ENCODE measurements around the gene VIL1. TPM values are rescaled to one million over a fixed set of nuclear protein-coding genes. Genes with fewer than 3 reads are reported as not detected.

VIL1 gene
- total RNA-seq, 1 experiment from 2014 or later, result 3.0 TPM

- H3K27ac Mint-ChIP-seq, result no peak overlapping the region
- peaks cover 3% of the 10 kb centered on the region; the same call in 1 of the 2 replicates for H3K27me3 Mint-ChIP-seq (ENCODE audit: low read depth)
- no peak overlapping the region for H3K4me3 Mint-ChIP-seq
- H3K9me3 Mint-ChIP-seq, result no peaks in the 10 kb centered on the region
- CTCF ChIA-PET, result interaction anchor here (1.2 kb wide), 1 partner anchor 91 kb away, joined by 3 read pairs; no protein-coding TSS in a partner anchor
- ATAC-seq (no peak), DNase-seq (ENCODE audit: low spot score) (no peak)
- H3K36me3 Mint-ChIP-seq, result no peaks in the 10 kb centered on the region
- TF ChIP-seq FOXJ3 (CRISPR knock-in tag; IDR thresholded peaks at IDR 0.05; ENCODE audit: borderline replicate concordance) (no peak), IRF2 (CRISPR knock-in tag; IDR thresholded peaks at IDR 0.05; ENCODE audit: borderline replicate concordance, low read depth) (no peak), ELF4 (CRISPR knock-in tag; IDR thresholded peaks at IDR 0.05; ENCODE audit: low read depth) (no peak), RELA (CRISPR knock-in tag; IDR thresholded peaks at IDR 0.05; ENCODE audit: borderline replicate concordance) (no peak), ATF3 (CRISPR knock-in tag; conservative IDR thresholded peaks at IDR 0.05) (no peak), NFATC4 (CRISPR knock-in tag; IDR thresholded peaks at IDR 0.05) (no peak), HMGXB4 (CRISPR knock-in tag; IDR thresholded peaks at IDR 0.05) (no peak), CTCF (IDR thresholded peaks at IDR 0.05) (no peak), GABPB1 (CRISPR knock-in tag; IDR thresholded peaks at IDR 0.05) (no peak), CDX4 (CRISPR knock-in tag; IDR thresholded peaks at IDR 0.05; ENCODE audit: borderline replicate concordance) (no peak), ZNF317 (CRISPR knock-in tag; IDR thresholded peaks at IDR 0.05; ENCODE audit: borderline replicate concordance, low read depth) (no peak), RORB (CRISPR knock-in tag; IDR thresholded peaks at IDR 0.05) (no peak), ZNF138 (CRISPR knock-in tag; conservative IDR thresholded peaks at IDR 0.05) (no peak), USF2 (CRISPR knock-in tag; IDR thresholded peaks at IDR 0.05) (no peak), EMX1 (CRISPR knock-in tag; IDR thresholded peaks at IDR 0.05) (no peak)
- POLR2A ChIA-PET, result no interaction called here
- no peaks in the 10 kb centered on the region for H3K4me1 Mint-ChIP-seq
These were observed 40.9 kb upstream of the VIL1 start for GRCh38 chr2:218378053-218378452.

GRCh38 chr2:218381916-218382366 lies 37.0 kb upstream of the VIL1 start, which contains the start of gene SLC11A1:
SLC11A1 (plus strand) TSS chr2:218382273; CDS start chr2:218382369, 96 bp downstream.
- ATAC-seq (no peak), DNase-seq (ENCODE audit: low spot score) (no peak)
- Mint-ChIP-seq H3K4me1 (peaks cover 6% of the 10 kb centered on the region; the same call in 1 of the 2 replicates), H3K27ac (no peak within 1 kb of the TSS), H3K9me3 (no peaks in the 10 kb centered on the region), H3K36me3 (no peaks in the 10 kb centered on the region), H3K4me3 (no peak within 1 kb of the TSS), H3K27me3 (ENCODE audit: low read depth) (peaks cover 19% of the 10 kb centered on the region)
- POLR2A ChIA-PET, result interaction anchor here (0.6 kb wide), 1 partner anchor 69 kb away, joined by 3 read pairs; no protein-coding TSS in a partner anchor
- CTCF ChIA-PET, result no interaction called here
- TF ChIP-seq E2F4 (CRISPR knock-in tag; IDR thresholded peaks at IDR 0.05; ENCODE audit: borderline replicate concordance, low read depth) (no peak), ZMAT4 (CRISPR knock-in tag; IDR thresholded peaks at IDR 0.05) (no peak), ATF6 (CRISPR knock-in tag; IDR thresholded peaks at IDR 0.05) (no peak), JUN (CRISPR knock-in tag; IDR thresholded peaks at IDR 0.05) (no peak), MYBL2 (CRISPR knock-in tag; IDR thresholded peaks at IDR 0.05) (no peak), ZNF425 (CRISPR knock-in tag; conservative IDR thresholded peaks at IDR 0.05) (no peak), SP1 (CRISPR knock-in tag; conservative IDR thresholded peaks at IDR 0.05) (no peak), ATF3 (CRISPR knock-in tag; conservative IDR thresholded peaks at IDR 0.05) (no peak), SMAD3 (CRISPR knock-in tag; IDR thresholded peaks at IDR 0.05; ENCODE audit: borderline replicate concordance) (no peak), RORB (CRISPR knock-in tag; IDR thresholded peaks at IDR 0.05) (no peak)
